Kidney capillary endothelial cell (primary cell): ENCODE measurements around the gene STX12.
"Not testable (repeated sequence)": the region's sequence is repeated elsewhere in the genome, so short reads cannot be mapped to it uniquely, and the experiment has no call there.

Experiments
- DNase-seq: peaks from one replicate; pipeline ENCODE4 v3.0.0-alpha.2; 2018; ENCODE audit warnings: low spot score

STX12 gene

DNA sequence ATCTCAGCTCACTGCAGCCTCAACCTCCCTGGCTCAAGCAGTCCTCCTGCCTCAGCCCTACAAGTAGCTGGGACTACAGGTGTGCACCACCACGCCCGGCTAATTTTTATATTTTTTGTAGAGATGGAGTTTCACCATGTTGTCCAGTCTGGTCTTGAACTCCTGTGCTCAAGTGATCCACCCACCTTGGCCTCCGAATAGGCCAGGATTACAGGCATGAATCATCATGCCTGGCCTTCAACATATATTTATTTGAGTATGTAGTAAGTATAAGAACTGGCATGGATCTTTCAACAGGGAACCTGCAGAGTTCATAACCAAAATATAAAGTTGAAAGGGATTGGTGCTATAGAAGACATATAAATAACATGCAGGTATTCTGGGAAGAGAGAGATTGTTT is 2.3 kb downstream of the STX12 start:
- DNase-seq, result not testable (repeated sequence)

DNA sequence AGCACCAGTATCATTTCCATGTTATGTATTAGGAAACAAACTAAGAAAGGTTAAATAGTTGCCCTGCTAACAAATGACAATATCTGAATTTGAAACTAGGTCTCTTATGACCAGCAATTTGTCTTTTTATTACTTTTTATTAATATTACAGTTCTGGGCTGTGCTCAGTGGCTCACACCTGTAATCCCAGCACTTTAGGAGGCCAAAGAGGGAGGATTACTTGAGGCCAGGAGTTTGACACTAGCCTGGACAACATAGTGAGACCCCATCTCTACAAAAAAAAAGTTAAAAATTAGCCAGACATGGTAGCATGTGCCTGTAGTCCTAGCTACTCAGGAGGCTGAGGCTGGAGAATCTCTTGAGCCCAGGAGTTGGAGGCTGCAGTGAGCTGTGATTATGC is 3.3 kb downstream of the STX12 start:
- not testable (repeated sequence) for DNase-seq

GRCh38 chr1:27778056-27778455 is 5.0 kb downstream of the STX12 start:
- DNase-seq, result no peak

DNA sequence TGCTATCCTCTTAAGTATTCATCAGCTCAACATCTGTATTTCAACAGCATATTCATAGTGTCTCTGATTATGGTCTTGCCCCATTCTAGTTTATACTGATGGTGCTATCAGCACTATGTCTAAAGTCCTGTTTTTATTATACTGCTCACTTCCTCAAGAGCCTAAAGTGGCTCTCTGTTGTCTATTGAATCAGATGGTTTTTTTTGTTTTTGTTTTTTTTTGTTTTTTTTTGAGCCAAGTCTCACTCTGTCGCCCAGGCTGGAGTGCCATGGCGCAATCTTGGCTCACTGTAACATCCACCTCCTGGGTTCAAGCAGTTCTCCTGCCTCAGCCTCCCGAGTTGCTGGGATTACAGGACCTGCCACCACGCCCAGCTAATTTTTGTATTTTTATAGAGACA is 6.1 kb downstream of the STX12 start:
- DNase-seq, result no peak

DNA sequence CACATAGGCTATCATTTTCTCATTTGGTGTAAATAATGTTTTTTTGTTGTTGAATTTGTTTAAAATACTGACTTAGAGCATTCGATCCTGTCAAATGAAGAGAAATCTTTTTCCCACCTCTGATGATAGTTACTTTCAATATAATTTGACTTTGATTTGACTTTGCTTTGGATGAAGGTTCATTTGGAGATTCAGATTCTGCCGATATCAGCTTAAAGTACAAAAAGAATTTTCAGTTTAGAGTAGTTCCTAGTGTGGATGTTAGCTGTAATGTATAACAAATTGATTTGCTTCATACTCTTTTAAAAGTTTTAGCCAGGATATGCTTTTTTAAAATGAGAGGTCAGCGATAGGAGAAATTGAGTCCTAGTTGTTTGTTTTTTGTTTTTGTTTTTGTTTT is 9.9 kb downstream of the STX12 start:
- no peak for DNase-seq

GRCh38 chr1:27784700-27785099 is 11.7 kb downstream of the STX12 start:
- DNase-seq, result no peak

- DNase-seq, result peak; percentile 66
Observed at GRCh38 chr1:27785781-27786455, 12.9 kb downstream of the STX12 start.

DNA sequence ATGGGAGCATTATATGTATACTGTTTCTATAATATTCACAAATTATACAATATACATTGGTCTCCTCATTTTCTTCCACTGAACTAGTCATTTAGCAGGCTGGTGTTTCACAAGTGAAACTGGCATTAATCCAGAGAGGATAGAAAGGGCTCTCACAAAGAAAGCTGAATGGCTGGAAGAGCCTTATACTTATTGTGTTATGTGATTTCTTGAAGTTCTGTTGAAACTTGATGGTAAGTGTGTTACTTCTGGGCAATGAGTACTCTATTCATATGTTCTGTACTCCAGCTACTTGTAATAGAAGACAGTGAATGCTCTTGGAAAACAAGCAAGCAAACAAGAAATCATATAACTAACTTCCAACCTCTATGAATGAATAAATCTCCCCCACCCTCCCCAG is 14.9 kb downstream of the STX12 start:
- DNase-seq, result no peak

GRCh38 chr1:27789540-27790041 is 16.6 kb downstream of the STX12 start:
- DNase-seq, result peak; percentile 93

- not testable (repeated sequence) for DNase-seq
Observed at GRCh38 chr1:27790270-27790669, 17.3 kb downstream of the STX12 start.

DNA sequence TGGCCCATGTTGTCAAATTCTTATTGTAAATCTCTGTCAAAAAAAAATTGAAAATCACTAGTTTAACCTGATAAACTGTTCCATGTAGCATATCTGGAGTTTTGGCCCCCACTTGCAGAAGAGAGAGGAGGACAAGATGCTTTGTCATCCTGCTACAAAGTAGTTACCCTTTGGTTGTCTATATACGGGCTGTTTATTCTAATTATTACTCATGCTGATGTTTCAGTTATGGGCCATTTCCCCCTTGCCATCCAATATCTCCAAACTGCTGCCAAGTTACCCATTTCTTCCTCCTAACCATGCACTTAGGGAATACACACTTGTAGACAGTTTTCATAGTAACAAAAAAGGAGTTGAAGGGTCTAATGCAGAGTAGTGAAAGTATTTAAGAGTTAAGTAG is 22.6 kb downstream of the STX12 start:
- no peak for DNase-seq

DNA sequence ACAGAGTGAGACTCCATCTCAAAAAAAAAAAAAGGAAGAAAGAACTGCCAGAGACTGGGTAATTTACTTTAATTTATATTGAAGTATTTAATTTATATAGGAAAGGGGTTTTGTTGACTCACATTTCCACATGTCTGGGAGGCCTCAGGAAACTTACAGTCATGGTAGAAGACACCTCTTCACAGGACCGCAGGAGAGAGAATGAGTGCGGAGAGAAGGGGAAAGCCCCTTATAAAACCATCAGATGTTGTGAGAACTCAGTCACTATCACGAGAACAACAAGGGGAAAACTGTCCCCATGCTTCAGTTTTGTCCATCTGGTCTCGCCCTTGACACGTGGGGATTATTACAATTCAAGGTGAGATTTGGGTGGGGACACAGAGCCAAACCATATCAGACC is 31.8 kb downstream of the STX12 start:
- no peak for DNase-seq

DNA sequence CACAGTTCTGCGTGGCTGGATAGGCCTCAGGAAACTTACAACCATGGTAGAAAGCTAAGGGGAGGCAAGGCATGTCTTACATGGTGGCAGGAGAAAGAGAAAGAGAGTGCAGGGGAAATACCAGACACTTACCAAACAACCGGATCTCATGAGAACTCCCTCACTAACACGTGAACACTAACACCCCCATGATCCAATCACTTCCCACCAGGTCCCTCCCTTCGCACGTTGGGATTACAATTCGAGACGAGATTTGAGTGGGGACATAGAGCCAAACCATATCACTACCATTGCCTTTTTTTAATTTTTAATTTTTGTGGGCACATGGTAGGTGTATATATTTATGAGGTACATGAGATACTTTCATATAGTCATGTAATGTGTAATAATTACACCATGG is 33.7 kb downstream of the STX12 start:
- DNase-seq, result no peak

- DNase-seq, result no peak
Observed at GRCh38 chr1:27807385-27807784, 34.4 kb downstream of the STX12 start.

DNA sequence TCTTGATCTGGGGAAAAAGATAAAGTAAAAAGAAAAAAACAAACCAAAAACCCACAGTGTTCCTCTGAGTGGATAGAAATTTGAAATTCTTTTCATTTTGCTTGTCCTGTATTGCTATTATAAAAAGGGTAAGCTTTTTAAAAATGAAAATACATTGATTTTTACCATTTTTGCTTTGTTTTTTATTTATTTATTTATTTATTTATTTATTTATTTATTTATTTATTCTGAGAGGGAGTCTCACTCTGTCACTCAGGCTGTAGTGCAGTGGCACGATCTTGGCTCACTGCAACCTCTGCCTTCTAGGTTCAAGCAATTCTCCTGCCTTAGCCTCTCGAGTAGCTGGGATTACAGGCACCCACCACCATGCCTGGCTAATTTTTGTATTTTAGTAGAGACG is 35.1 kb downstream of the STX12 start:
- DNase-seq, result not testable (repeated sequence)

DNA sequence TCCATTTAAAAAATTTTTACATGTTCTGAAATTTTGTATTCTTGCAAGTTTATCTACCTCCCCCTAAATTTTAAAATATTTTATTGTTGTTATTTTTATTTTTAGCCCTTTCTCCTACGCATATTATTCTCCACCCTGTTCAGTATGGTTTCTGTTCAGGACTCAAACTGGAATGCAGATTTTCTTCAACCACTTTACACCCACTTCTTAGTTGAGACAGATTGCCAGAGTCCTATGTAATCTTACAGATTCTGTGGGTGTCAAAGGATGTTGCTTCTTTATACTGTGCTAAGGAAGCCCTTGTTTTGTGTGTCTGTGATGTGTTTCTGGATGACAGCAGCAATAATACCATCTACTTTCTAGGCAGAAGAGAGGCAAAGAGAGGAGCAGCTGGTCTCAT is 36.9 kb downstream of the STX12 start:
- no peak for DNase-seq

DNA sequence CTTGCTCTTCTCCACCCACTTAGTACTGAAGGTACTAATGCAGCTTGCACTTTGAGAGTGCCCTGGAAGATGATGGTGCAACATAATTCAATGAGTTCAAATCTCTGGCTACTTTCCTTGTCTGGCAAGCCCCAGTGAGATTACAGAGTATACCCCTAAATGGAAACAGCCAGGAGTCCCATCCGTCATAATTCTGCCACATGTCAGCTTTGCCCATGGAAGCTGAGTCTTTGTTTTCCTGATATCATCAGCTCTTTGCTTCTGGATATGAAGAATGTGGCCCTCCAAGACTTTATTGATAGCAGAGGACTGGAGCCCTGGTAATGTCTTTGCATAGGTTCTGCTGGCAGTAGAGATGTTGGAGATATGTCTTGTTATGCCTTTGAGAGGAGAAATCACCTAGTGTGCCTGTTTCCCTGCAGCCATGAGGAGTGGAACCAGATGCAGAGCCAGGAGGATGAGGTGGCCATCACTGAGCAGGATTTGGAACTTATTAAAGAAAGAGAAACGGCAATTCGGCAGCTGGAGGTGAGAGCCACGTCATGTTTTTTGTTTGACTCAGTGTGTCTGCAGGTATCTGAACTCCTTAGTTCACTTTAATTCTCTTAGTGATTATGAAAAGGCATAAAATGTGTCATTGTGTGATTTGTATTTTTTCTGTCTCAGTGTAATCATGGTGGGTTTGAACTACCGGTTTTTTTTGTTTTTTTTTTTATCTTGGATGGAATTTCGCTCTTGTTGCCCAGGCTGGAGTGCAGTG is 38.9 kb downstream of the STX12 start:
- DNase-seq, result no peak

DNA sequence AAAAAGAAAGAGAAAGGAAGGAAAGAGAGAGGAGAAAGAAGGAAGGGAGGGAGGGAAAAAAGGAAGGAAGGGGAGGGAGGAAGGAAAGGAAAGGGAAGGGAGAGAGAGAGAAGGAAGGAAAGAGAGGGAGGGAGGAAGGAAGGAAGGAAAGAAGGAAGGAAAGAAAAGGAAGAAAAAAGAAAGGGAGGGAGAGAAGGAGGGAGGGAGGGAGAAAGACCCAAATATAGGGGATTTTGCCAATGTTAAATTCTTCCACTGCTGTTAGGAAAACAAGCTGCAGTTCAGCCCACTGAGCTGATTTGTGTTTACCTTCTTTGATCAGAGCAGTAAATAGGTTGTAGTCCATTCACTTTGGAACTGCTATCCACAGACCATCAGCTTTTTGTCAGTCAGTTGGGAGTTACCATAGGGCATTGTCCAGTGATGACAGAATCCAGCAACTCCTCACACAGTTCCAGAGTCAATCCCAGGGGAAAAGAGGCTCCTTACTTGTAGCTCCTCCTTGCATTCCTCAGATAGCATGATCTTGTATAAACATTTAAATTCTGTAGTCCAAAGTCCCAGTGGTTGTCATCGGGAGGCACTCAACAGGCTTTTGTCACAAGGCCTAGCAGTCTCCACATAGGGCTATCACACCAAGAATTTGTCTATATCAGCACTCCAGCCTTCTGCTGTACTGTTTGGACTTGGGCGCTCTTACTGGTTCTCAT is 44.1 kb downstream of the STX12 start:
- no peak for DNase-seq

GRCh38 chr1:27821761-27822315 is 48.8 kb downstream of the STX12 start:
- no peak for DNase-seq

- DNase-seq, result no peak
Observed at GRCh38 chr1:27823784-27824183, 50.8 kb downstream of the STX12 start.

GRCh38 chr1:27824411-27824810 is 51.4 kb downstream of the STX12 start:
- no peak for DNase-seq

GRCh38 chr1:27829339-27829960 is 56.4 kb downstream of the STX12 start:
- DNase-seq, result not testable (repeated sequence)
